HEK293 (cell line): ENCODE results near the gene DUSP12.

Experiments used
- BCL11A ChIP-seq: fragments of 450-650 bp; formaldehyde crosslinking; IDR thresholded peaks from 2 replicates; pipeline ENCODE4 v1.5.1; 2016; ENCODE audit warnings: low read depth, missing biosample characterization, missing genetic modification characterization
- HOXD13 ChIP-seq: sonication (generic); formaldehyde crosslinking; IDR thresholded peaks from 2 replicates; pipeline ENCODE4 v1.8.0; 2022; ENCODE audit warnings: missing genetic modification reagents, borderline replicate concordance
- KLF7 ChIP-seq: fragments of 450-650 bp; formaldehyde crosslinking; IDR thresholded peaks from 2 replicates; pipeline ENCODE4 v1.5.1; 2016; ENCODE audit warnings: missing biosample characterization, missing genetic modification characterization, borderline replicate concordance
- SALL2 ChIP-seq: fragments of 450-650 bp; formaldehyde crosslinking; IDR thresholded peaks from 2 replicates; pipeline ENCODE4 v1.5.0; 2017; ENCODE audit warnings: missing biosample characterization, mild to moderate bottlenecking, missing genetic modification characterization, borderline replicate concordance
- YY1 ChIP-seq: fragments of 450-650 bp; formaldehyde crosslinking; IDR thresholded peaks from 2 replicates; pipeline ENCODE4 v1.5.1; 2018; ENCODE audit warnings: missing biosample characterization, missing genetic modification characterization
- YY2 ChIP-seq: fragments of 450-650 bp; formaldehyde crosslinking; IDR thresholded peaks from 2 replicates; pipeline ENCODE4 v1.5.1; 2016; ENCODE audit warnings: missing biosample characterization, missing genetic modification characterization
- ZBTB10 ChIP-seq: fragments of 450-650 bp; formaldehyde crosslinking; IDR thresholded peaks from 2 replicates; pipeline ENCODE4 v1.5.1; 2016; ENCODE audit warnings: missing biosample characterization, missing genetic modification characterization
- ZBTB8A ChIP-seq: fragments of 450-650 bp; formaldehyde crosslinking; IDR thresholded peaks from 2 replicates; pipeline ENCODE4 v1.5.1; 2016; ENCODE audit warnings: missing biosample characterization, missing genetic modification characterization
- ZNF174 ChIP-seq: fragments of 450-650 bp; formaldehyde crosslinking; IDR thresholded peaks from 2 replicates; pipeline ENCODE4 v1.5.0; 2017; ENCODE audit warnings: missing biosample characterization, mild to moderate bottlenecking, missing genetic modification characterization
- ZNF175 ChIP-seq: fragments of 450-650 bp; formaldehyde crosslinking; IDR thresholded peaks from 2 replicates; pipeline ENCODE4 v1.5.1; 2016; ENCODE audit warnings: missing biosample characterization, missing genetic modification characterization
- ZNF510 ChIP-seq: fragments of 450-650 bp; formaldehyde crosslinking; IDR thresholded peaks from 2 replicates; pipeline ENCODE4 v1.5.1; 2018; ENCODE audit warnings: mild to moderate bottlenecking, missing genetic modification characterization, missing biosample characterization; ENCODE audit not compliant: insufficient replicate concordance
- ZNF707 ChIP-seq: fragments of 450-650 bp; formaldehyde crosslinking; IDR thresholded peaks from 2 replicates; pipeline ENCODE4 v1.5.1; 2016; ENCODE audit warnings: missing biosample characterization, missing genetic modification characterization
- TF ChIP-seq, protein P1 (sequence below): fragments of 450-650 bp; formaldehyde crosslinking; IDR thresholded peaks from 2 replicates; pipeline ENCODE4 v1.5.1; 2016; ENCODE audit warnings: missing biosample characterization, missing genetic modification characterization
- TF ChIP-seq, protein P2 (sequence below): fragments of 450-650 bp; formaldehyde crosslinking; IDR thresholded peaks from 2 replicates; pipeline ENCODE4 v1.5.1; 2016; ENCODE audit warnings: missing biosample characterization, missing genetic modification characterization

- TF ChIP-seq KLF7 (tag by site-specific recombination) (no peak), ZBTB10 (tag by site-specific recombination) (no peak), ZNF510 (tag by site-specific recombination) (no peak), ZNF175 (tag by site-specific recombination) (no peak), YY1 (tag by site-specific recombination) (no peak), ZNF174 (tag by site-specific recombination) (no peak), BCL11A (tag by site-specific recombination) (no peak), ZBTB8A (no peak), YY2 (tag by site-specific recombination) (no peak), HOXD13 (CRISPR knock-in tag) (no peak), SALL2 (tag by site-specific recombination) (no peak), ZNF707 (no peak)
- TF ChIP-seq, protein P1, sequence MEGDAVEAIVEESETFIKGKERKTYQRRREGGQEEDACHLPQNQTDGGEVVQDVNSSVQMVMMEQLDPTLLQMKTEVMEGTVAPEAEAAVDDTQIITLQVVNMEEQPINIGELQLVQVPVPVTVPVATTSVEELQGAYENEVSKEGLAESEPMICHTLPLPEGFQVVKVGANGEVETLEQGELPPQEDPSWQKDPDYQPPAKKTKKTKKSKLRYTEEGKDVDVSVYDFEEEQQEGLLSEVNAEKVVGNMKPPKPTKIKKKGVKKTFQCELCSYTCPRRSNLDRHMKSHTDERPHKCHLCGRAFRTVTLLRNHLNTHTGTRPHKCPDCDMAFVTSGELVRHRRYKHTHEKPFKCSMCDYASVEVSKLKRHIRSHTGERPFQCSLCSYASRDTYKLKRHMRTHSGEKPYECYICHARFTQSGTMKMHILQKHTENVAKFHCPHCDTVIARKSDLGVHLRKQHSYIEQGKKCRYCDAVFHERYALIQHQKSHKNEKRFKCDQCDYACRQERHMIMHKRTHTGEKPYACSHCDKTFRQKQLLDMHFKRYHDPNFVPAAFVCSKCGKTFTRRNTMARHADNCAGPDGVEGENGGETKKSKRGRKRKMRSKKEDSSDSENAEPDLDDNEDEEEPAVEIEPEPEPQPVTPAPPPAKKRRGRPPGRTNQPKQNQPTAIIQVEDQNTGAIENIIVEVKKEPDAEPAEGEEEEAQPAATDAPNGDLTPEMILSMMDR (tag by site-specific recombination) = no peak
- TF ChIP-seq, protein P2, sequence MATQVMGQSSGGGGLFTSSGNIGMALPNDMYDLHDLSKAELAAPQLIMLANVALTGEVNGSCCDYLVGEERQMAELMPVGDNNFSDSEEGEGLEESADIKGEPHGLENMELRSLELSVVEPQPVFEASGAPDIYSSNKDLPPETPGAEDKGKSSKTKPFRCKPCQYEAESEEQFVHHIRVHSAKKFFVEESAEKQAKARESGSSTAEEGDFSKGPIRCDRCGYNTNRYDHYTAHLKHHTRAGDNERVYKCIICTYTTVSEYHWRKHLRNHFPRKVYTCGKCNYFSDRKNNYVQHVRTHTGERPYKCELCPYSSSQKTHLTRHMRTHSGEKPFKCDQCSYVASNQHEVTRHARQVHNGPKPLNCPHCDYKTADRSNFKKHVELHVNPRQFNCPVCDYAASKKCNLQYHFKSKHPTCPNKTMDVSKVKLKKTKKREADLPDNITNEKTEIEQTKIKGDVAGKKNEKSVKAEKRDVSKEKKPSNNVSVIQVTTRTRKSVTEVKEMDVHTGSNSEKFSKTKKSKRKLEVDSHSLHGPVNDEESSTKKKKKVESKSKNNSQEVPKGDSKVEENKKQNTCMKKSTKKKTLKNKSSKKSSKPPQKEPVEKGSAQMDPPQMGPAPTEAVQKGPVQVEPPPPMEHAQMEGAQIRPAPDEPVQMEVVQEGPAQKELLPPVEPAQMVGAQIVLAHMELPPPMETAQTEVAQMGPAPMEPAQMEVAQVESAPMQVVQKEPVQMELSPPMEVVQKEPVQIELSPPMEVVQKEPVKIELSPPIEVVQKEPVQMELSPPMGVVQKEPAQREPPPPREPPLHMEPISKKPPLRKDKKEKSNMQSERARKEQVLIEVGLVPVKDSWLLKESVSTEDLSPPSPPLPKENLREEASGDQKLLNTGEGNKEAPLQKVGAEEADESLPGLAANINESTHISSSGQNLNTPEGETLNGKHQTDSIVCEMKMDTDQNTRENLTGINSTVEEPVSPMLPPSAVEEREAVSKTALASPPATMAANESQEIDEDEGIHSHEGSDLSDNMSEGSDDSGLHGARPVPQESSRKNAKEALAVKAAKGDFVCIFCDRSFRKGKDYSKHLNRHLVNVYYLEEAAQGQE (tag by site-specific recombination) = no peak
Observed at GRCh38 chr1:161728376-161729226, 21.0 kb upstream of the DUSP12 start.
